ENCODE results near the gene TMEM80.

DNA sequence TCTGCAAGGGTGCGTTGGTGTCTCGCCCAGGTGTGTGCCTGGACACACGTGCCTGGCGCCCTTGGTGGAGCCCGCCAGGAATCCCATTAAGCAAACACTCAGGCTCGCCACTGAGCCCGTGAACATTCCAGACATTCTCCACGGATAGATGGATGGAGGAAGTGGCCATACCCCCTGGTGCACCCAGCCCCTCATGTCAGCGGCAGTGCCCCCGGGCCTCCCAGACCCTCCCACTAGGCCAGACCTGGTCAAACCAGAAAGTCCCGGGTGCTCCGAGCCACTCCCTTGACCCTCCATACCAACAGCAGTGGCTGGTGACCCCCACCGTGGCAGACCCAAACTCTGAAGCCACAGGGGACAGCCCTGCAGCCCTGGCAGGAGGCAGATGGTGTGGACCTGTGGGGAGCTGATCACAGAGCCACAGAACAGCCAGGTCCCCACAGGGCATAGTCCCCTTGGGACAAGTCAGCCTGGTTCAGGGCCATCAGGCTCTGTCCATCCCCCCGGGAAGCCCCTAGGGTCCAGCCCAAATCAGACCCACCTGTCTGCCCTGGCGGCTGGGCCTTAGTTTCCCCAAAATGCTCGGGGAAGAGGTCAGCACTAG, 12.3 kb downstream of the TMEM80 start:
- TF ChIP-seq, protein P1, sequence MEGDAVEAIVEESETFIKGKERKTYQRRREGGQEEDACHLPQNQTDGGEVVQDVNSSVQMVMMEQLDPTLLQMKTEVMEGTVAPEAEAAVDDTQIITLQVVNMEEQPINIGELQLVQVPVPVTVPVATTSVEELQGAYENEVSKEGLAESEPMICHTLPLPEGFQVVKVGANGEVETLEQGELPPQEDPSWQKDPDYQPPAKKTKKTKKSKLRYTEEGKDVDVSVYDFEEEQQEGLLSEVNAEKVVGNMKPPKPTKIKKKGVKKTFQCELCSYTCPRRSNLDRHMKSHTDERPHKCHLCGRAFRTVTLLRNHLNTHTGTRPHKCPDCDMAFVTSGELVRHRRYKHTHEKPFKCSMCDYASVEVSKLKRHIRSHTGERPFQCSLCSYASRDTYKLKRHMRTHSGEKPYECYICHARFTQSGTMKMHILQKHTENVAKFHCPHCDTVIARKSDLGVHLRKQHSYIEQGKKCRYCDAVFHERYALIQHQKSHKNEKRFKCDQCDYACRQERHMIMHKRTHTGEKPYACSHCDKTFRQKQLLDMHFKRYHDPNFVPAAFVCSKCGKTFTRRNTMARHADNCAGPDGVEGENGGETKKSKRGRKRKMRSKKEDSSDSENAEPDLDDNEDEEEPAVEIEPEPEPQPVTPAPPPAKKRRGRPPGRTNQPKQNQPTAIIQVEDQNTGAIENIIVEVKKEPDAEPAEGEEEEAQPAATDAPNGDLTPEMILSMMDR (IDR thresholded peaks at IDR 0.05; ENCODE audit: poor library complexity), result no peak
- TF ChIP-seq EZH2 (IDR thresholded peaks at IDR 0.05; ENCODE audit: borderline replicate concordance), result no peak

All from hepatocyte (in vitro differentiated cells).